MM.1S (cell line): ENCODE measurements around the gene IRGQ.

Source experiments
- CTCF ChIP-seq: fragments of 300-600 bp; sonication (generic); IDR thresholded peaks from 2 replicates; pipeline ENCODE4 v1.5.1; 2016; ENCODE audit warnings: antibody characterized with exemption, low read length, mixed read lengths
- EZH2 ChIP-seq: fragments of 300-600 bp; sonication (generic); optimal IDR thresholded peaks from 2 replicates; pipeline ENCODE3; 2017; ENCODE audit warnings: low read depth, mild to moderate bottlenecking, antibody characterized with exemption, low read length, mixed read lengths
- EZH2phosphoT487 ChIP-seq: fragments of 300-600 bp; sonication (generic); IDR thresholded peaks from 2 replicates; pipeline ENCODE4 v1.6.1; 2018; ENCODE audit warnings: antibody characterized with exemption, low read length

GRCh38 chr19:43638214-43638994, 42.5 kb upstream of the IRGQ start:
- TF ChIP-seq CTCF (no peak), EZH2 (no peak), EZH2phosphoT487 (no peak)
